GM18868 (cell line): ENCODE data around the gene ERAL1.
A peak's percentile ranks its signal among the peaks of the same experiment; 100 is the strongest.
"Not testable (repeated sequence)": the region's sequence is repeated elsewhere in the genome, so short reads cannot be mapped to it uniquely, and the experiment has no call there.

ENCODE experiments used
- ATAC-seq: cut with Tn5 transposase; IDR thresholded peaks from one replicate; pipeline ENCODE4 v1.9.1; 2021; ENCODE audit warnings: mild to moderate bottlenecking, moderate library complexity; ENCODE audit not compliant: unreplicated experiment

ERAL1 gene

DNA sequence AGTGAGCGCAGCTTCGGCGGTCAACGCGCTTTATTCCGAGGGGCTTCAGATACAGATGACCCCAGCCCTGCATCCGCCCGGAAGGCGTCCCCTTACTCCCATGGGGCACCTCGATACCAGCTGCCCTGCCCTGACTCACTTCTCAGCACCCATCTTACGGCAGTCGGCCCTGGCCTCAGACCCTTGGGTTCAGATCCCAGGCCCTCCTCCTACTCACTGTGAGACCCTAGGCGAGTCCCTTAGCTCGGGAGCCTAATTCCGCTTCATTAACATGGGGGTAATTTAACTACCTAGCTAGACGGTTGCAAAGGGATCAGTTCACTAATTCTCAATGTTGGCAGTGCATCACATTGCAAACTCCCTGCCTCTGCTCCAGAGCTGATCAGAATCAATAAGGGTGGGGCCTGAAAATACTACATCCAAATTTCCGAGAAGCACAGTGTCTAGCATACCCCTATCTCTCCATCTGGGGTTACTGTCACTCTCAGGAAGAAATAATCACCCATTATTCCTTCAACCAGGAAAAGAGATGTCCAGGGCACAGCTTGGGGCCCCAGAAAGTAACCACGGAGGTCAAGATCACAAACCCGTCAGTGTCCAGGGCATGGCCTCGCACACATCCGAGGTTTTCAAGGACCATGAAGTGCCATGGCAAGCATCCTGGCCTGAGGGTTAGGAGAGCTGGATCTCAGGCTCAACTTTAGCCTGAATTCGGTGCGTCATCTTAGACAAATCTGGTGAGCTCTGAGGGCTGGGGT, 43.1 kb downstream of the ERAL1 start:
- no peak for ATAC-seq

DNA sequence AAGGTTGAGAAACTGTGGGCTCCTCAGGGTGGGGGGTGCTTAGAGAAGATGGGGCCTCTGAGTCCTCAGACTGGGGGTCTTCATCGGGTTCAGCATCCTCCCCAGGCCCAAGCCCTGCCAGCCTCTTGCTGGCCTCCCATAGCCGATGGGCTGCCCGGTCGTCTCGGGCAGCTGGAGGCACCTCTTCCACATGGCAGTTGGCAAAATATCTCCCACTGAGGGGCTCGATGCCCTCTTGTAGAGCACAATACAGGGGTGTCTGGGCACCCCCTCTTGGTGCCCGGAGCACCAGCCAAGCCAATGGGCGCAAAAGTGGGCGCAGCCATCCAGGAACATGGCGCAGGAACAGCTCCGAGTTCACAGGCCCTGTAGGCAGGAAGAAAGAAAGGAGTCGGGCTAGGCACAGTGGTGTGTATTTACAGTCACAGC, 43.7 kb downstream of the ERAL1 start:
- no peak for ATAC-seq

DNA sequence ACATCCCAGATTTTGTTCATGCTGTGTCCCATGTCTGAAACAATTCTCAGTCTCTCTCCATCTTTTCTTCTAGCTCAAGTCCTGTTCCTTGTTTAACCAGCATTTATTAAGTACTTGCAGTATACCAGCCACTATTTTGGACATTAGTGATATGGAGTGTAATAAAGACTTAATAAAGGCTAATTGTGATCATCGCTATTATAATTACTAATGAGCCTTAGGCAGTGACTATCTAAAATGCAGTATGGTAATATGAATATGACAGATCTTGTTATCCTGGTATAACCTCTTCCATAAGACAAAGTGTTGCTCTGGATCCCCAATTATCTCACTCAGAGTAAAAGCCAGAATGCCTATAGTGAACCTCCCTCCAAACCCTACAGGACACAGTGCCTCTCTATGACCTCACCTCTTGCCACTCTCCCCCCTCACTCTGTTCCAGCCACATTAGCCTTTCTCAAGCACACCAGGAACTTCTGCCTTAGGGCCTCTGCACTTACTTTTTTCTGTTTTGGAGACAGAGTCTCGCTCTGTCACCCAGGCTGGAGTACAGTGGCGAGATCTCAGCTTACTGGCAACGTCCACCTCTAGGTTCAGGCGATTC, 44.5 kb downstream of the ERAL1 start:
- ATAC-seq: no peak

DNA sequence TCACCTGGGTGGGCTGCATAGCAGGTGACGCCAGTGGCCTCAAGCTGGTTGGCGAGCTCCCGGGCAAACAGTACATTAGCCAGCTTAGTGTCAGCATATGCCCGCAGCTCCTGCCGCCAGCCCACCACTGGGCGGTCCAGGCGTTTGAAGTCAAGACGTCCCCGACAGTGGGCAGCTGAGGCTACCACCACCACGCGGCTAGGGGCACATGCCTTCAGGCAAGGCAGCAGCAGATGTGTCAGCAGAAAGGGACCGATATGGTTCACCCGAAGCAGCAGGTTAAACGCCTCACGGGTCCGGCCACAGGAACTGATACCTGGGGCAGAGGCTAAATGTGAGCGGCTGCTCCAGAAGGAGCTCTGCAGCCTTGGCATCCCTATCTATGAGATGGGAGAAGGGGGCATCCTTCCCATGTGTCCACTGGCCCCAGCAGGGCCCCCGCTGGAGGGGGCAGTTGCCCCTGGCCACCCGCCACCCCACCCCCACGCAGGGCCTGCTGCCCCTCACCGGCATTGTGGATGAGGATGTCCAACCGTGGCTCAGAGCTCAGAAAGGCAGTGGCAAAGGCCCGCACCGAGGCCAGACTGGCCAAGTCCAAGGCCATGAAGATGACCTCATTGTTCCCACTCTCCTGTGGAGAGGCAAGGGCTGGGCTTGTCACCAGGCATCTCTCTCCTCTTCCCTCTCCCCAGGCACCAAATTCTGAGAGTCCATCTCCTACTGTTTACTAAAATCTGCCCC, 46.3 kb downstream of the ERAL1 start:
- ATAC-seq: no peak

DNA sequence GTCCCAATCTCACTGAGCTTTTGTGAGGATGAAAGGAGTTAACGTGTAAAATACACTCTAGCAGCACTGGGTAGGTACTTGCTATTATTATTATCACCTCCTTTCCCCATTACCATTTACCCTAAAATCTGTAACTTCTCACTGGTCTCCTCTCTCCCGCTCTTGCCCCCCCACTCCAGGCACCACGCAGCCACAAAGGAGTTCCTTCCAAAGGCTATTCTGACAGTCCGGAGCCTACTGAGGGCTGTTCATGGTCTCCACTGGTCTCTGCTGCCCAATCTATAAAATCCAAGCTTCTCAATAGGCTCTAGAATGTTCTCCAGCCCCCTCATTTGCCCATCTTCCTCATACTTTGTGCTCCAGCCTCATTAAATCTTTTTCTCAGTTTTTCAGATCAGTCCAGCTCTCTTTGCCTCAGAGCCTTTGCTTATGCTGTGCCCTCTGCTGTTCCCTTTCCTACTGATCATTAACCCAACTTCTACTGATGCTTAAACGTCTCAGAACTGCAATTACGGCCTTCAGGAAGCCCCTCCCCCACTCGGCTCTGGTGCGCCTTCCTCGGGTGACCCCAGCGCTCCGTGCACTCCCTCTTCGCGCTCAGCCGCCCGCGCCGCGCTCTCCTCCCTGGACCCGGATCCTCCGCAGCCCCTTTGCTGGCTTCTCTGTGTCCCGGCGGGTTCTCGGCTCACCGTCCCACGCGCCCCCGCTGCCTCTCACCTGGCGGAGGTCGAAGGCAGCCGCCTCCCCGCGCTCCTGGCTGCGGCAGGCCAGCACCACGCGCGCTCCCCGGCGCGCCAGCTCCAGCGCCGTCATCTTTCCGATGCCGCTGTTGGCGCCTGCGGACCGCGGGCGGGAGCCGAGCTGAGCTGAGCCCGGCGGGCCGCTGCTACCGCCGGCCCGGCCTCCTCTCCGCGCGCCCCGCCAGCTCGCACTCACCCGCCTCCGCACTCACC, 47.3 kb downstream of the ERAL1 start:
- no peak for ATAC-seq

DNA sequence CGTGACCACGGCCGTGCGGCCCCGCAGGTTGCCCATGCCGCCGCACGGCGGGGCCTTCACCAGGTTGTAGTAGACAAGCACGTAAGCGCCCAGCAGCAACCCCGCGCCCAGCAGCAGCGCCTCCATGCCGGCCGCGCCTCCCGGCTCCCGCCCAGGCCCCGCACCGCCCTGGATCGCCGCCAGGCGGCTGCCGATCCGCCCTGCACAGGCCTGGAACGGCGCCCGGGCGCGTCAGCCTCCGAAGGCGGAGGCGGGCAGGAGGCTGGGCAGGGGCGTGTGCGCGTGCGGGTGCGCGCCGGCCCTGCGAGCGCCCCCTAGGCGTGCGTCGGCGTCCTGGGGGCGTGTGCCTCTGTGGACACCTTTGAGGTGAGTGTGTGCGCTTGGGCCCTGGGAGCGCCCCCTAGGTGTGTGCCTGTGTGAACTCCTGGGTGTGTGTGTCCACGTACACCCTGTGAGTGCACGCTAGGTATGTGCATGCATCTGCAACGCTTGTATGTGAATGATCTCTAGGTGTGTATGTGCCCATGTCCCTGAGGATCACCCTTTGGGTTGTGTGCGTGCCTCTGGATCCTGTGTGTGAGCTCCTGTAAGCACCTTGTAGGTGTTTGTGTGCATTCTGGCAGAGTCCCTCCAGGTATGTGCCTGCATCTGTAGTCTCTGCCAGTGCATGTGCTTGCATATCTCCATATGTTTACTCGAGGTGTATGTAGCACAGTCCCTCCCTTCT, 48.2 kb downstream of the ERAL1 start, which contains the start of gene DHRS13:
Gene DHRS13 (minus strand): TSS at position 261 of the 727 bp plus-strand sequence. CDS start 135 bp downstream, at position 126.
- peak; percentile 88 for ATAC-seq

DNA sequence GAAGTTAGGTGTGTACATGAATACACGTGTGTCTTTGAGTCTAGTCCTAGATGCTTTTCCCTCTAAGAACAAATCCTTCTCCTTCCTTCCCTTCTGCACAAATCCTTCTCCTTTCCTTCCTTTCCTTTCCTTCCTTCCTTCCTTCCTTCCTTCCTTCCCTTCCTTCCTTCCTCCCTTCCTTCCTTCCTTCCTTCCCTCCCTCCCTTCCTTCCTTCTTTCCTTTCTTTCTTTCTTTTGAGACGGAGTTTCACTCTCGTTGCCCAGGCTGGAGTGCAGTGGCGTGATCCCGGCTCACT, 48.7 kb downstream of the ERAL1 start:
- not testable (repeated sequence) for ATAC-seq

DNA sequence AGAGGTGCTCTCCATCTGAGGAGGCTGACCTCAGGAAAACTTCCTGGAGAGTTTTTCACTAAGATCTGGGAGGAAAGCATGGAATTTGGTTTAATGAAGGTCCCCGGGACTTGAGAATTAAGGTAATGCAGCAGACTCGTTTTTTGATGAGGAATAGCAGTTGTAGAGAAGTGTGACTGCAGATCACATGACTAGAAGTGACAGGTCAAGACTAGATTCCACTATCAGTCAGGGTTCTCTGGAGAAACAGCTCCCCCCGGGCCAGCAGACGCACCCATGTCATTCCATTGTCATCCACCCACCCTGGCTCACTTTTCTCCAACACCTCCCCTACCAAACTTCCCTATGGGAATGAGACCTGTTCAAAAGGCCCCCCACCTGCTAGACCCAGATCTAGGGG, 50.0 kb downstream of the ERAL1 start:
- ATAC-seq: no peak

DNA sequence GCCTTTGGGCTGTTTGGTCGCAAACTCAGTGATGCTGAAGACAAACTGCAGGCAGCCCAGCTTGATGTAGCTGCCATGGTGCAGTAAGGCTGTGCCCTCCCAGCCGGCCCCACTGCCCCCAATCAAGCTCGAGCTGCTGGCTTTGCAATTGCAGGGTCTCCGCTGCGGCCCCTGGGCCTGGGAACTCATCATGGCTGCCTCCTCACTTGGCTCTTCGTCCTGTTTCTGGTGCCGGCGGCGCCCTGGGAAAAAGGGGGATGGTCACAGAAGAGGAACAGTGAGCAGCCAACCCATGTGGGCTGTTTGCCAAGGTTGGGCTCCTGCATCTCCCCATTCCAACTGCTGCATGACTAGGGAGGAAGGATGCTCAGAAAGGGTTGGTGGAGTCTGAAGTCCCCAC, 51.5 kb downstream of the ERAL1 start:
- ATAC-seq: no peak

DNA sequence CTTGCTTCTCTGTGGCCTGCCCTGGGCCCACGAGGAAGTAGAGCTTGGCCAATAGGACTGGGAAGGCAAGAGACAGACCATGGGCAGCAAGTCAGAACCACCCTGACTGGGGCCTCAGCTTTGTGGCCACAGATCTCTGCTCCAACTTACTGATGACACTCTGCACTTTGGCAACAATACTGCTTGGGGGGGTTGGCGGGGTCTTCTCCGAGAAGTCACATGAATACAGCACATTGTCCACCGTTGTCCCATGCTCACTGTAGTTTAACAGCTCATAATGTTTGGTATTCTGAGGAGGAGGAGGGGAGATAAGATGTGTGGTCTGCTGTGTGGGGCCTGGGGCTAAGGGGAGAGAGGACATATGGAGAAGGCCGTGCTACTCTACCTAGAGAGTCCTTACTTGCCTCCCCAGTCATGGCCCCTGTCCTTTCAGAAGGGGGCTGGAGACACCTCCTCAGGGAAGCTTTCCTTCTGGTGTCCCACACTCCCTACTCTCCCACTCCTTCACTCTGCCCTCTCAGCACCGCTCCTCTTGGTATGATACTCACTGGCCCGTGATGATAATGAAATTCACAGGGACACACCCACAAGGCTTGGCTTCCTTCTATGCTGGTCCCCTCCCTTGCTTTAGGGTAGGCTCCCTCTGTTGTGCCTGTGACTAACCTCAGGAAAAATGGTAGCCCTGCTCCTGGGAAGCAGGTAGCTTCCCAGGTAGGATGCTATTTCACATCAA, 52.1 kb downstream of the ERAL1 start:
- no peak for ATAC-seq

DNA sequence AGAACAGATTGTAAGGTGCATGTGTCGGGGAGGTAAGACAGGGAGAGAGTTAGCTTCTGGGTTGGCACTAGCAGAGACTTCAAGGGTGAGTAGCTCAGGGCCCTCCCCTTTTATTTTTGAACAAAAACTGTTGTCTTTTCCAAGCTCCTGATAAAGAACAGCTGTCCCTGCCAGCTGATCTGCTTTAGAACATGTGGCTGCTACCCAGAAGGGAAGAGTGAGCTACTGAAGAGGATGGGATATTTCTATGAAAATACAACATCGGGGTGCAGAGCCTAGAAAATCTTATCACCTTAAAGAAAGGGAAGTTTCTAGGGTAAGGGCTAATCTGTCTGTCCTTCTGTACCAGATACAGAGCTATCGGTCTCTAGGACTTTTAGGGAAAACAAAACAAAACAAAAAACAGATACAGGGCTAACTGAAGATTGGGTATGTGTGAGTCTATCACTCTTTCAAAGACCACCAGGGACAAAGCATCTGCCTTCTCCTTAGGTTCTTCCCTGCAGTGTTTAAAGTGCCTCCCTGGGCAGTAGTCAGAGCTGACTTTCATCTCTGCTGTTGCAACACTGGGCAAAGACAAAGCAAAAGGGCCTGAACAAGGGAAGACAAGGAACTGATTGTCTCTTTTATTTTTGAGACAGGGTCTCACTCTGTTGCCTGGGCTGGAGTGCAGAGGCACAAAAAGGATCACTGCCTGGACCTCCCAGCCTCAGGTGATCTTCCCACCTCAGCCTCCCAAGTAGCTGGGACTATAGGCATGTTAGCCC, 53.1 kb downstream of the ERAL1 start:
- no peak for ATAC-seq

DNA sequence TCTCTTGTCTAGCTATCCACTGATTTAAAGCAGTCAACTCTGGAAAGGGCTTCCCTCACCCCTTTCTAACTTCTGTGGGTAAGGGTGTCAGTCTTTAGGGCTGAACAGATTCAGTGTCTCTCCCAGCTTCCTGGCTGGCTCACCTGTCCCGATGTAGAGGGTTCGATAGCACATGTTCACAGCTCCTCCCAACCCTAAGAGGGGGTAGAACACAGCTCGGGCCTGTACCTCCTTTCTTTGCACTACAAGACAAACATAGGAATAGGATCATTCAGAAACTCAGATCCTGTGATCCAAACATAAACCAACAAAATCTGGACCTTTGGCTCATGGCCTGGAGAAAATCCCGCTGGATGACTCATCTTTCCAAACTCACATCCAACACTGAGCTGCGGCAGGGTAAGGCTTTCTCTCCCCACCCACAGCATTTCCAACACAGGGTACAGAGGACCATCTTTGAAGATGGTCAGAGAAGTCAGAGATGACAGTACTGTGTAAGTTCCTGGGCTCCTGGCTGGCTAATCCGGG, 53.9 kb downstream of the ERAL1 start:
- no peak for ATAC-seq

DNA sequence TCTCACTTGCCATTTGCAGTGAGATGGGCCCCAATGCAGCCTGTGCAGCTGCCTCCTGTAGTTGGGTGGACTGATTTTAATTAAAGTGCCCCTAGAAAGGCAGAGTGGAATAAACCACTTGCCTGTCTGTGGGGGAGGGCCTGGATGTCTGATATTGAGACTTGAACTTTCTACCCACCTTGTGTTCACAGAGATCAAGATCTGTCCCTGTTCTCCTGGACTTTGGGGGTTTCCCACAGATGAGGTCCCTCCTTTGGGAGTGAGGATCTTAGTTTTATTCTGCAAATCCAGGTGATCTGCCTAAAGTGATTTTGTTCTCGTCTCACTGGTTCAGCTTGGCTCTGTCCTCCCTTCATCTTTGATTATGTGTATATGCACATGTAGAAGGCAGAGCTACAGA, 55.7 kb downstream of the ERAL1 start:
- no peak for ATAC-seq
